GM12892 (cell line): Measurements from ENCODE around the gene SLC25A13.

ENCODE experiments used
- DNase-seq: peaks from one replicate; pipeline ENCODE4 v3.0.0; 2011; ENCODE audit not compliant: insufficient read length
- FAIRE-seq: peaks from 2 replicates; lab custom pipeline; 2011; peaks lifted over from hg19 to GRCh38; lab: Jason Lieb, UNC
- POLR2A ChIP-seq: IDR thresholded peaks from 2 replicates; pipeline ENCODE4 v1.6.1; 2011; ENCODE audit warnings: low read depth, low read length, control low read depth
- POLR2AphosphoS5 ChIP-seq: IDR thresholded peaks from 2 replicates; pipeline ENCODE4 v1.6.1; 2011; ENCODE audit warnings: low read depth, low read length, control low read depth
- TAF1 ChIP-seq: IDR thresholded peaks from 2 replicates; pipeline ENCODE4 v1.6.1; 2011; ENCODE audit warnings: low read depth, mild to moderate bottlenecking, control low read depth, low read length, borderline replicate concordance

The SLC25A13 gene

GRCh38 chr7:96205665-96206064 is 116.2 kb downstream of the SLC25A13 start:
- TF ChIP-seq POLR2AphosphoS5, result no peak
- TF ChIP-seq POLR2A, result no peak
- no peak for TF ChIP-seq TAF1
- DNase-seq, result no peak
- no peak for FAIRE-seq

GRCh38 chr7:96204601-96205000 is 117.3 kb downstream of the SLC25A13 start:
- TF ChIP-seq POLR2A (no peak), POLR2AphosphoS5 (no peak), TAF1 (no peak)
- no peak for DNase-seq
- FAIRE-seq, result no peak

GRCh38 chr7:96203786-96204185 is 118.1 kb downstream of the SLC25A13 start:
- no peak for FAIRE-seq
- no peak for TF ChIP-seq POLR2AphosphoS5
- DNase-seq, result no peak

- DNase-seq (no peak), FAIRE-seq (no peak)
- no peak for TF ChIP-seq TAF1
These were observed 119.8 kb downstream of the SLC25A13 start for GRCh38 chr7:96202102-96202501.

GRCh38 chr7:96200740-96201139 is 121.2 kb downstream of the SLC25A13 start:
- FAIRE-seq (no peak), DNase-seq (no peak)
- TF ChIP-seq TAF1, result no peak
- TF ChIP-seq POLR2AphosphoS5, result no peak
- no peak for TF ChIP-seq POLR2A

- no peak for TF ChIP-seq POLR2AphosphoS5
- TF ChIP-seq TAF1, result no peak
- TF ChIP-seq POLR2A, result no peak
- FAIRE-seq (no peak), DNase-seq (no peak)
These were observed 122.5 kb downstream of the SLC25A13 start for GRCh38 chr7:96199421-96199820.

GRCh38 chr7:96198047-96198636 is 123.8 kb downstream of the SLC25A13 start:
- no peak for TF ChIP-seq TAF1
- no peak for TF ChIP-seq POLR2AphosphoS5
- TF ChIP-seq POLR2A, result no peak
- DNase-seq (no peak), FAIRE-seq (no peak)

- DNase-seq (no peak), FAIRE-seq (no peak)
- no peak for TF ChIP-seq POLR2AphosphoS5
- no peak for TF ChIP-seq TAF1
- TF ChIP-seq POLR2A, result no peak
These were observed 125.2 kb downstream of the SLC25A13 start for GRCh38 chr7:96196676-96197075.

- FAIRE-seq (no peak), DNase-seq (no peak)
- no peak for TF ChIP-seq POLR2AphosphoS5
- no peak for TF ChIP-seq POLR2A
- no peak for TF ChIP-seq TAF1
These were observed 132.6 kb downstream of the SLC25A13 start for GRCh38 chr7:96189129-96189820.

GRCh38 chr7:96188591-96188991 is 133.3 kb downstream of the SLC25A13 start:
- no peak for TF ChIP-seq POLR2AphosphoS5
- TF ChIP-seq POLR2A, result no peak
- TF ChIP-seq TAF1, result no peak
- FAIRE-seq (no peak), DNase-seq (no peak)

- TF ChIP-seq POLR2A (no peak), TAF1 (no peak), POLR2AphosphoS5 (no peak)
- FAIRE-seq (no peak), DNase-seq (no peak)
These were observed 133.7 kb downstream of the SLC25A13 start for GRCh38 chr7:96188174-96188581.

GRCh38 chr7:96187735-96188134 is 134.2 kb downstream of the SLC25A13 start:
- no peak for DNase-seq
- TF ChIP-seq POLR2AphosphoS5 (no peak), TAF1 (no peak)
- no peak for FAIRE-seq

- TF ChIP-seq POLR2AphosphoS5 (no peak), POLR2A (no peak), TAF1 (no peak)
- FAIRE-seq (no peak), DNase-seq (no peak)
These were observed 137.1 kb downstream of the SLC25A13 start for GRCh38 chr7:96184783-96185182.

GRCh38 chr7:96183163-96183670 is 138.7 kb downstream of the SLC25A13 start:
- DNase-seq, result no peak
- TF ChIP-seq POLR2A (no peak), TAF1 (no peak), POLR2AphosphoS5 (no peak)

More at GRCh38 chr7:96183163-96183670, 138.7 kb downstream of the SLC25A13 start:
- FAIRE-seq, result no peak
